ENCODE data around the gene FCRLB. TPM values are rescaled to one million over a fixed set of nuclear protein-coding genes. Genes with fewer than 3 reads are reported as not detected.

The FCRLB gene
- polyA plus RNA-seq, 1 experiment = 0.48 TPM

DNA sequence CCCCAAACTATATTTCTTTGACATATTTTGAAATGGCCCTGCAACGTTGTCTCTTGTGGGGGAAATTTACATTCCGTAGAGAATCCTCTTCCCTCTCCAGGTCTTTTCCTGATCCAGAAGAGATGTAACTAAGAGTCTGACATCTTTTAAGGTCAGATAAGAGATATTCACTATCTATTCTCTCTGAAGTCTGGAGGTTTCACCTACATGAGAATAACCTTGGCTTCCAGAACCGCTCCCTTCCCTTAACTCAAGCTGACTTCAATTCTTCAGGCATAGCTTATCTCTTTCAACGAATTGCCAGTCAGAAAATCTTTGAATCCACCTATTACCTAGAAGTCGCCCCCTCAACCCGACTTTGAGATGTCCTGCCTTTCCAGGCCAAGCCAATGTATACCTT lies 9.9 kb downstream of the FCRLB start:
- H3K9me3 ChIP-seq (ENCODE audit: control insufficient read depth, insufficient read depth, low read length) = no peaks in the 10 kb centered on the region
- H3K27ac ChIP-seq (ENCODE audit: low read depth, low read length) = no peak overlapping the region
- no peak overlapping the region for H3K4me3 ChIP-seq (ENCODE audit: low read depth, low read length)
- CTCF ChIA-PET = interaction anchor here (3.2 kb wide), 1 partner anchor 11 kb away, joined by 25 read pairs; no protein-coding TSS in a partner anchor
- TF ChIP-seq, protein P1, sequence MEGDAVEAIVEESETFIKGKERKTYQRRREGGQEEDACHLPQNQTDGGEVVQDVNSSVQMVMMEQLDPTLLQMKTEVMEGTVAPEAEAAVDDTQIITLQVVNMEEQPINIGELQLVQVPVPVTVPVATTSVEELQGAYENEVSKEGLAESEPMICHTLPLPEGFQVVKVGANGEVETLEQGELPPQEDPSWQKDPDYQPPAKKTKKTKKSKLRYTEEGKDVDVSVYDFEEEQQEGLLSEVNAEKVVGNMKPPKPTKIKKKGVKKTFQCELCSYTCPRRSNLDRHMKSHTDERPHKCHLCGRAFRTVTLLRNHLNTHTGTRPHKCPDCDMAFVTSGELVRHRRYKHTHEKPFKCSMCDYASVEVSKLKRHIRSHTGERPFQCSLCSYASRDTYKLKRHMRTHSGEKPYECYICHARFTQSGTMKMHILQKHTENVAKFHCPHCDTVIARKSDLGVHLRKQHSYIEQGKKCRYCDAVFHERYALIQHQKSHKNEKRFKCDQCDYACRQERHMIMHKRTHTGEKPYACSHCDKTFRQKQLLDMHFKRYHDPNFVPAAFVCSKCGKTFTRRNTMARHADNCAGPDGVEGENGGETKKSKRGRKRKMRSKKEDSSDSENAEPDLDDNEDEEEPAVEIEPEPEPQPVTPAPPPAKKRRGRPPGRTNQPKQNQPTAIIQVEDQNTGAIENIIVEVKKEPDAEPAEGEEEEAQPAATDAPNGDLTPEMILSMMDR (IDR thresholded peaks at IDR 0.05; ENCODE audit: low read depth, low read length) = no peak
- H3K27me3 ChIP-seq (ENCODE audit: control insufficient read depth, insufficient read depth, low read length) = no peaks in the 10 kb centered on the region
- no peak for DNase-seq (ENCODE audit: low read depth, low spot score)
- POLR2A ChIA-PET = no interaction called here

DNA sequence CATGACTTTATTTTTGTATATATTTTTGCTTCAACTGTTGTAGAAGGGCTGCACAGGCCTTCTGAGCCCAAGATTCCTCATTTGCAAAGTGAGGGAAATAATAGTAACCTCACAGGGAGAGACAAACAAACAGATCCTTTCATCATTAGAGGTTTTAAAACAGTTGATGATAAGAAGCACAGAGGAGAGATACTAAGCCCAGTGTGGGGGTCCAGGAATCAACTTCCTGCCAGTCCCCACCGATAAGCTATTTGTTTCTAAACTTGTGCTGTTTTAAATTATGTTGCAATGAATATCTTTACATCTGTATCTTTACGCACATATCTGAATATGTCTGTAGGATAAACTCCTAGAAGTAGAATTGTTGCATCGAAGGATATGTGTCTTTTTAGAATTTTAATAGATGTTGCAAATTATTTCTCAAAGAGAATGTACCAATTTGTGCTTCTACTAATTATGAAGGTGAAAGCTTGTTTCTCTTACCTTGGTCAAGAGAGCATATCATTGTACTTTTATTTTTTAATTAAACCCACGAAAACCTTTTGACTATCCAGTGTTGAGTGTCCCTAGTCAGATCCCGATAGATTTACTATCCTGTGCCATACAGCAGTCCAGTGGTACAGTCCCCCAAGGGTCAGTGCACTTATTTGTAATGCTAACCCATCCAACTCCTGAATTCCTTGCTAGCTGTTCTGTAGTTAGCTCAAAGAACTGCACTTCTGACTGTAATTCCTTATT lies 10.8 kb downstream of the FCRLB start:
- Histone ChIP-seq H3K27me3 (ENCODE audit: control insufficient read depth, insufficient read depth, low read length) (no peaks in the 10 kb centered on the region), H3K4me3 (ENCODE audit: low read depth, low read length) (no peak overlapping the region), H3K27ac (ENCODE audit: low read depth, low read length) (no peak overlapping the region), H3K9me3 (ENCODE audit: control insufficient read depth, insufficient read depth, low read length) (no peaks in the 10 kb centered on the region)
- TF ChIP-seq, protein P1 (IDR thresholded peaks at IDR 0.05; ENCODE audit: low read depth, low read length) = no peak
- DNase-seq (ENCODE audit: low read depth, low spot score) = no peak
- ChIA-PET CTCF (interaction anchor here (1.0 to 3.2 kb wide), 4 partner anchors 10 to 245 kb away, joined by 3 to 25 read pairs (median 4); partner anchors contain the start of gene DUSP12), POLR2A (no interaction called here)

DNA sequence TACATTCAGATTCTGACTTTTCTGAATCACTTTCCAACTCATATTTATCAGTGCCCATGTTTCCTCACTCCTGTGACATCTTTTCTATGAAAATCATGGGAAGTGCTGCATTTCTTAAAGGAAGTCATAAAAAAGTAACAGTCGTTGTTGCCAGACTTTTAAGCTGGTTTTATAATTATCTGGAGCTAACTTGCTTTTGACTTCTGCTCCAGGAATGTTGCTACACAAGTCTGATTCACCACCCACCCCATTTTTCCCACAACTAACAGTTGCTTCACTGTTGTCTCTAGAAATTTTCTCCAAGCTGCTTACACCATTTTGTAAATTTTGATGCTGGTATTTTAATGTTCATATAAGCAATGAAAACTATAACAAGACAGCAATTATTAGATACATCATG lies 12.2 kb downstream of the FCRLB start:
- no peak overlapping the region for H3K4me3 ChIP-seq (ENCODE audit: low read depth, low read length)
- TF ChIP-seq, protein P1 (IDR thresholded peaks at IDR 0.05; ENCODE audit: low read depth, low read length) = no peak
- ChIA-PET CTCF (interaction anchor here (0.8 to 3.2 kb wide), 5 partner anchors 8 to 543 kb away, joined by 4 to 25 read pairs (median 6); partner anchors contain the start of gene DUSP12), POLR2A (no interaction called here)
- H3K9me3 ChIP-seq (ENCODE audit: control insufficient read depth, insufficient read depth, low read length) = no peaks in the 10 kb centered on the region
- no peaks in the 10 kb centered on the region for H3K27me3 ChIP-seq (ENCODE audit: control insufficient read depth, insufficient read depth, low read length)
- H3K27ac ChIP-seq (ENCODE audit: low read depth, low read length) = no peak overlapping the region
- peak; percentile 61 for DNase-seq (ENCODE audit: low read depth, low spot score)

DNA sequence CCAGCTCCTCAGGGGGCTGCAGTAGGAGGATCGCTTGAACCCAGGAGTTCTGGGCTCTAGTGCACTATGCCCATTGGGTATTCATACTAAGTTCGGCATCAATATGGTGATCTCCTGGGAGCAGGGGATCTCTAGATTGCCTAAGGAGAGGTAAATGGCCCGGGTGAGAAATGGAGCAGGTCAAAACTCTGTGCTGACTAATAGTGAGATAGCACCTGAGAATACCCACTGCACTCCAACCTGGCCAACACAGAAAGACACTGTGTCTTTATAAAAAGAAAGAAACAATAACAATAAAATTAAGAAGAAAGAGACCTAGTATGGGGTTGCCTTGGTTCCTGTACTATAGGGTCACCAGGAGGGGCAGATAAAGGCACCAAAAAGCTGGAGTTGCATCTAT lies 14.5 kb downstream of the FCRLB start:
- no peak for DNase-seq (ENCODE audit: low read depth, low spot score)
- Histone ChIP-seq H3K9me3 (ENCODE audit: control insufficient read depth, insufficient read depth, low read length) (no peaks in the 10 kb centered on the region), H3K27ac (ENCODE audit: low read depth, low read length) (no peak overlapping the region), H3K27me3 (ENCODE audit: control insufficient read depth, insufficient read depth, low read length) (no peaks in the 10 kb centered on the region), H3K4me3 (ENCODE audit: low read depth, low read length) (no peak overlapping the region)
- CTCF ChIA-PET = interaction anchor here (1.3 to 7.6 kb wide), 3 partner anchors 8 to 249 kb away, joined by 4 to 92 read pairs (median 5); partner anchors contain the start of gene DUSP12
- POLR2A ChIA-PET = interaction anchor here (1.1 to 1.4 kb wide), 2 partner anchors 10 to 14 kb away, joined by 3 to 5 read pairs; partner anchors contain the start of gene DUSP12
- TF ChIP-seq, protein P1 (IDR thresholded peaks at IDR 0.05; ENCODE audit: low read depth, low read length) = no peak

DNA sequence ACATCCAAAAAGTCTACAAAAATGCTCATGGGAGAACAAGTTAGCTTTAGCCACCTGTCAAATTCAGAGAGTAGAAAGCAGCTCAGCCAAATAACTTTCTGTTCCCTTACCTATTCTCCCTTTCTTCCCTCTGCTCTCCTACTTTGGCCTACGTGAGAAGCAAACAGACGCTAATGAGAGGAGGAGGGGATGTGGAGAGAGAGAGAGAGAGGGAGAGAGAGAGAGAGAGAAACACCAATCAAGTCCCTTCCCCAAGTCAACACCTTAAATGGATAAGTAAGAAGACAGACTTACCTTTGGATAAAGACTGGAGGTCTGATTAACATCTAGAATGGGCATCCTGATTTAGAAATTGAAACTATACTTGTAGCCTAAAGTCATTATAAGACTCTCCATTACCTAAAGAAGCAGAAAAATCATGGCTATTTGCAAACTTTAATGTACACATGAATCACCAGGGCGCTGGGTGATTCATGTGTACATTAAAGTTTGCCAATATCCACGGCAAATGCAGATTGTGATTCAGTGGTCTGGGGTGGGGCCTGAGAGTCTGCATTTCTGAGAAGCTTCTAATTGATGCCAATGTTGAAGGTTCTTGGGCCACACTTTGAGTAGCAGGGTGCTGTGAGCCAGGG lies 15.1 kb downstream of the FCRLB start:
- ChIA-PET CTCF (interaction anchor here (1.3 to 7.6 kb wide), 5 partner anchors 9 to 301 kb away, joined by 4 to 92 read pairs (median 11); partner anchors contain the start of gene DUSP12), POLR2A (interaction anchor here (1.4 kb wide), 1 partner anchor 10 kb away, joined by 5 read pairs; no protein-coding TSS in a partner anchor)
- TF ChIP-seq, protein P1 (IDR thresholded peaks at IDR 0.05; ENCODE audit: low read depth, low read length) = no peak
- no peak overlapping the region for H3K4me3 ChIP-seq (ENCODE audit: low read depth, low read length)
- H3K9me3 ChIP-seq (ENCODE audit: control insufficient read depth, insufficient read depth, low read length) = no peaks in the 10 kb centered on the region
- no peak for DNase-seq (ENCODE audit: low read depth, low spot score)
- H3K27ac ChIP-seq (ENCODE audit: low read depth, low read length) = no peak overlapping the region
- H3K27me3 ChIP-seq (ENCODE audit: control insufficient read depth, insufficient read depth, low read length) = no peaks in the 10 kb centered on the region
